Measurements from ENCODE around the gene CBX3.

- peak; percentile 96 for TF ChIP-seq POLR2AphosphoS5 (IDR thresholded peaks at IDR 0.05; ENCODE audit: low read length)
- TF ChIP-seq CHD2 (IDR thresholded peaks at IDR 0.05; ENCODE audit: borderline replicate concordance, low read depth, low read length) = peak; percentile 51
Measured at GRCh38 chr7:26201247-26202018, at the start of gene CBX3.

All from GM12878 (cell line).